Stomach (tissue), 4 donors: ENCODE data around the gene CIP2A.

Source experiments
- POLR2A ChIP-seq, 4 donors: fragments of 450-650 bp; IDR thresholded peaks; one replicate each; pipeline ENCODE4 v1.6.1; 2016; ENCODE audit warnings: antibody characterized with exemption in 4 of 4, control low read depth in 2 of 4, mild to moderate bottlenecking in 1 of 4, moderate library complexity in 1 of 4
- POLR2AphosphoS5 ChIP-seq, 3 donors: sonication (generic); formaldehyde crosslinking; IDR thresholded peaks; one replicate each; pipeline ENCODE4 v1.6.1; 2016; ENCODE audit warnings: antibody characterized with exemption in 3 of 3
- TF ChIP-seq, protein P1 (sequence below), 7 experiments: fragments of 450-650 bp in 4 of 7; fragments of 200-600 bp in 3 of 7; sonication (generic) in 3 of 7; IDR thresholded peaks; one replicate each; pipeline ENCODE4 v1.5.1; 2016 to 2019; ENCODE audit warnings: antibody characterized with exemption in 7 of 7, control low read depth in 2 of 7, mild to moderate bottlenecking in 1 of 7

DNA sequence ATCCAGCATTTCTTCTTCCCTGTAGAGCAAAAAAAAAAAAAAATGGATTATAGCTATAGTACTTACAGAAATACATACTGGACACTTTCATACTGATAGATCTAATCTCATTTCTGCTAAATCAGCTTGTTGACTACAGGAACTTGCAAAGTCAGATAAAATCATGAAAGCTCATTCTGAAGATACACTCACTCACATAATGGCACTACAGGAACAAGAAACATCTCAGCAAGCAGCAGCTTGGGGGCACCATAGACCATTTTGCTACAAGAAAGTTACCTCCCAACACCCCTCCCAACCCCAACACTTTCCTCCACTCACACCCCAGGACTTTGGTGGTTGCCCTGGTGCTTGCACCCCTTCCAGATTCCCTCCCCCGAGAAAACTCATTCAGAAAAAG is 83.4 kb downstream of the CIP2A start:
- TF ChIP-seq, protein P1, sequence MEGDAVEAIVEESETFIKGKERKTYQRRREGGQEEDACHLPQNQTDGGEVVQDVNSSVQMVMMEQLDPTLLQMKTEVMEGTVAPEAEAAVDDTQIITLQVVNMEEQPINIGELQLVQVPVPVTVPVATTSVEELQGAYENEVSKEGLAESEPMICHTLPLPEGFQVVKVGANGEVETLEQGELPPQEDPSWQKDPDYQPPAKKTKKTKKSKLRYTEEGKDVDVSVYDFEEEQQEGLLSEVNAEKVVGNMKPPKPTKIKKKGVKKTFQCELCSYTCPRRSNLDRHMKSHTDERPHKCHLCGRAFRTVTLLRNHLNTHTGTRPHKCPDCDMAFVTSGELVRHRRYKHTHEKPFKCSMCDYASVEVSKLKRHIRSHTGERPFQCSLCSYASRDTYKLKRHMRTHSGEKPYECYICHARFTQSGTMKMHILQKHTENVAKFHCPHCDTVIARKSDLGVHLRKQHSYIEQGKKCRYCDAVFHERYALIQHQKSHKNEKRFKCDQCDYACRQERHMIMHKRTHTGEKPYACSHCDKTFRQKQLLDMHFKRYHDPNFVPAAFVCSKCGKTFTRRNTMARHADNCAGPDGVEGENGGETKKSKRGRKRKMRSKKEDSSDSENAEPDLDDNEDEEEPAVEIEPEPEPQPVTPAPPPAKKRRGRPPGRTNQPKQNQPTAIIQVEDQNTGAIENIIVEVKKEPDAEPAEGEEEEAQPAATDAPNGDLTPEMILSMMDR (IDR thresholded peaks at IDR 0.05): no peak
- TF ChIP-seq POLR2A (IDR thresholded peaks at IDR 0.05) (no peak), POLR2AphosphoS5 (IDR thresholded peaks at IDR 0.05) (no peak)
